ENCODE results near the gene MRPS30.
"Not testable (repeated sequence)": the region's sequence is repeated elsewhere in the genome, so short reads cannot be mapped to it uniquely, and the experiment has no call there.

The MRPS30 gene

DNA sequence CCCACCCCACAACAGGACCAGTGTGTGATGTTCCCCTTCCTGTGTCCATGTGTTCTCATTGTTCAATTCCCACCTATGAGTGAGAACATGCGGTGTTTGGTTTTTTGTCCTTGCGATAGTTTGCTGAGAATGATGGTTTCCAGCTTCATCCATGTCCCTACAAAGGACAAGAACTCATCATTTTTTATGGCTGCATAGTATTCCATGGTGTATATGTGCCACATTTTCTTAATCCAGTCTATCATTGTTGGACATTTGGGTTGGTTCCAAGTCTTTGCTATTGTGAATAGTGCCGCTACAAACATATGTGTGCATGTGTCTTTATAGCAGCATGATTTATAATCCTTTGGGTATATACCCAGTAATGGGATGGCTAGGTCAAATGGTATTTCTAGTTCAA lies 15.9 kb downstream of the MRPS30 start:
- not testable (repeated sequence) for DNase-seq

DNA sequence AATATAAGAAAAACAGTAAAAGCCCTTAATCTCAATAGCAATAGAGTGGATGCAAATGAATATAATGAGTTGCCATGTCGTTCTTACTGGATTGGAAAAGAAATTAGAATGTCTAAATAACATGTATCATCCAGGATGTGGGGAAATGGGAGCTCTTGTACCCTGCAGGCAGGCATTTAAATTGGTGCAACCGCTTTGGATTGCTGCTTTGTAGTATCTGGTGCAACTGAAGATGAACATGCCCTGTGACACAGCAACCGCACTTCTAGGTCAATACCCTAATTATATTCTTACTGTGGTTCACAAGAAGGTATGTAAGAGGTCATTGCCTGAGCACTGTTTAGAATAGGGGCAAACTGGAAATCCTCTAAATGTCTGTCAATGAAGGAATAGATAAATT lies 18.9 kb downstream of the MRPS30 start:
- DNase-seq: no peak

DNA sequence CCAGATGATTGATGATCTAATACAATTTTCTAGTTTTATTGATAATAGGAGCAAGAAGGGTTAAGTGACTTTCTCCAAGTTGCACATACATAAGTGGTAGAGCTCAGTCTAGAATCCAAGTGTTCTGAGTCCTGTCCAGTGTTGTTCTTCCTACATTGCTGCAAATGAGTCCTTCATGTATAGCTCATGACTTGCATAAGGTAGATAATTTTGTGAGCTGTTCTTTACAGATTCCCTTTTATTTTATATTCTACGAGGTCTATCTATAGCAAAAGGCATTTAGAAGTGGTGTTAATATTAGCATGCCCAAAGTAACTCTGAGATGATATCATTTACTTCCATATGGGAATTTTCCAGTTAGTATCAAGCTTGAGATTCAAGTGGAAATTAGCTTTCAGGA lies 20.0 kb downstream of the MRPS30 start:
- DNase-seq: no peak

DNA sequence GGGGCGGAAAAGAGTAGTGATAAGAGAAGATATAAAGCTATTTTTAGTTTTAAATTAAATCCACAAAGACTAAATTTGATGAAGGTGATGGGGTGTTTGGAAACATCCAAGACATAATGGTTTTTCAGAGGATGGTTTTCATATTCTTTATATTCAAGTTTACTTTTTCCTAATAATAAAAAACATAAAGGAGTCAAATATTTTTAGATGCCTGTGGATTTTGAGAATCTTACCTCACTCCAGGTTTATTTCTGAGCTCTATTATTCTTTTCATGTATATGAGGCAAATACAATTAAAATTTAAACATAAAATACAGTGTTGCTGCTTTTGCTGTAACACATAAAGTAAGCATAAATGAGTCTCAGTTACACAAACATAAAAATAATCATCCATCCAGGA lies 22.2 kb downstream of the MRPS30 start:
- DNase-seq: no peak

DNA sequence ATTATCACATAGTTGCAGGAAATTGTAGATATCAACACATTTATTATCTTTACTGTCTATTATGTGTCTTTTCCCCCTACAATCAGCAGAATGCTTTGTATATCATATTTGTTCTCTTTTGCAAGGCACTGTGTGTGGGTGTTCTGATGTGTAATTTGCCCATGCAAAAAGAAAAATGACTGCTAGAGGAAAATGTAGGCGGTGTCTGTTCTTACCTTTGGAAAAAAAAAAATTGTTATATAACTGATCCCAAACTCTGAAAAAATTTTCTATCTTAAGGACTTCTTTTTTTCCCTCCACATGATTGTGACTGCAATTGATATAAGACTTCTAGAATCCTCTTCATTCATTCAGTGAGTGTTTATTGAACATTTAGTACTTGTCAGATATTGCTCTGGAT lies 24.5 kb downstream of the MRPS30 start:
- DNase-seq: no peak

DNA sequence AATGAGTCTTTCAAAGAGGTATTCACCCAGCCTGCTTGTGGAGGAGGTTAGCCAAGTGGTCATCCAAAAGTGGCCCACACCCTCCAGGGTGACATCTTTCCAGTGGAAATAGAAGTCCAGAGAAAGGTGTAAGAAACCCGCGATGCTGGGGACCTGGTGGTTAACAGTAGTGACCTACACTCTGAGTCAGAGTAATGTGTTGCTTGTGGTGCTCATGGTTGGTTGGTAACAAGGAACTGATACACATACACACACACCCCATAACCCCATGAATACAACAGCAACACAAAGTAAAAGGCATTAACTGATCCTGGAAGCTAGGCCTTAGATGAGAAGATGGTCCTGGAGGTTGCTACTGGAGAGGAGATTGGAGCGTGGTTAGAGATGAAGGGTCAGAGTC lies 26.9 kb downstream of the MRPS30 start:
- DNase-seq: no peak

DNA sequence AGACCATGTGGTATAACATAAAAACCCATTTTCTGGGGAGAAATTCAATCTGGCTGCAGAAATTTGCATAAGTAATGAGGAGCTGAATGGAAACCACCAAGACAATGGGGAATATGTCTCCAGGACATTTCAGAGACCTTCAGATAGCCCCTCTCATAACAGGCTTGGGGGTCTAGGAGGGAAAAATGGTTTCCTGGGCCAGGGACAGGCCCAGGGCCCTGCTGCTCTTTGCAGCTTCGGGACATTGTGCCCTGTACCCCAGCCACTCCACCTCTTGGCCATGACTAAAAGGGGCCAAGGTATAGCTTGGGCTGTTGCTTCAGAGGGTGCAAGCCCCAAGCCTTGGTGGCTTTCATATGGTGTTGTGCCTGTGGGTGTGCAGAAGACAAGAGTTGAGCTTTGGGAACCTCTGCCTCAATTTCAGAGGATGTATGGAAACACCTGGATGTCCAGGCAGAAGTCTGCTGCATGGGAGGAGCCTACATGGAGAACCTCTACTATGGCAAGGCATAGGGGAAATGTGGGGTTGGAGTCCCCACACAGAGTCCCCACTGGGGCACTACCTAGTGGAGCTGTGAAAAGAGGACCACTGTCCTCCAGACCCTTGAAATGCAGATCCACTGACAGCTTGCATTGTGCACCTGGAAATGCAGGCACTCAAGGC lies 30.4 kb downstream of the MRPS30 start:
- no peak for DNase-seq

DNA sequence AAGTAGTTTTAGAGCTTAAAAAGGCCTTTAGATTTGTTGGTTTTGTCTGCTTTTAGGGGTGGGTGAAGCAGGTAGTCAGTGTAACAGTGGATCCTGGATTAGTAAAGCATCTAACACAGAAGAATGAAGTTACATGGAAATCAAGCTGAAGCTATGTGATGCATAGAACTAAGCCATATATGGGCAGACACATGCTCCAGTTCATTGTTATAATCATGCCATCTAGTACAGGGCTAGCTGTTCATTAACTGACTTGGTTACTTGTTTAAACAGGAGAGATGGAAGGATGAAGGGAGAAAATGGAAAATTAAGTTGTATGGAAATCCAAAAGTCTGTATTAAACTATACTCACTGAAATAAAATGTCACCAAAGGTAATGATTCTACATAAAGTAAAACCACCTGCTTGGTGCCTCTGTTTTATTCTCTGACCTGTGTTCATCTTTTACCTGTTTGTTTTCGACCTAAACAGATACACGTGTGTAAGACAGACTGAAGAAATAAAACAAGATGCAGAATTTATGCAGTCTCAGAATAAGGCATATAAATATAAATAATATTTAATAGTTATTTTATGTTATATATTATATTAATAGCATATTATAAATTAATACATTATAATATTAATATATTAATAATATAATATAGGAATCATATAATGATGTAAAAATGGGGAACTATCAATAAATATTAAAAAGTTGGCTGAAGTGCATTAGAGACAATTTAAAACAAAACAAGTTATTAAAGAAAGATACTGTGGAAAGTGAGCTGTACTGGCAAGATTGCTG lies 33.9 kb downstream of the MRPS30 start:
- DNase-seq: no peak

DNA sequence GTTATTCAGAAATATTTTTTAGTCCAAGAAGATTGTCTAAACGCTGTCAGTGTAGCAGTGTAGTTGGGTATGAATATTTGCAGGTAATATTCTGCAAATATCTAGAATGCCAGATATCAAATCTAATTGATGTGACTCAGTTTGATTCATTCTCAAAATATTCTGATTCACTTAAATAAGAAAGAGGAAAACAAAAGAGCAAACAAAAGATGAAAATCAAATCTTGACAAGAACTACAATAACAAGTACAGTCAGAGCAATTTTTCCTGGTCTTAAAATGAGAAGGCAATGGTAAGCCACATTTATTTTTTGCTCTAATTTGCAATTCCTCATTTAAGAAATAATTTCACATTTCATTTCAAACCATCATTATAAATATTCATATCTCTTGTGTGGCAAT lies 36.0 kb downstream of the MRPS30 start:
- DNase-seq: no peak

DNA sequence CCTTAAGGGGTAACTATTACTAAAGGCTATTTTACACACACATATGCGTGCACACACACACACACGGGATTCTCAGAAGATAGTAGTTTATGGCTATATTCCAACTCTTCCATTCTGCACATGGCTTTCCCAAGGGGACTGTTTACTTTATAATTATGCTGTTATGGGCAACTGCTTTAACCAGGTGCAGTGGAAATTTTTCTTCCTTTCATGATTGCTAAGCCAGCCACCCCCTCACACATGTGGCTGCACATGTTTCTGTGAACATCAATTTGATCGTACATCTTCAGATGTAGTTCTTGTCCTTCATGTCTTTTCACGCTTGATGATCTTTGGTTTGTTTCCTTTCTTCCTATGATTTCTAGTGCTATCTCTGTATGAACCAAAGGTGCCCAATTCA lies 37.0 kb downstream of the MRPS30 start:
- DNase-seq: no peak

DNA sequence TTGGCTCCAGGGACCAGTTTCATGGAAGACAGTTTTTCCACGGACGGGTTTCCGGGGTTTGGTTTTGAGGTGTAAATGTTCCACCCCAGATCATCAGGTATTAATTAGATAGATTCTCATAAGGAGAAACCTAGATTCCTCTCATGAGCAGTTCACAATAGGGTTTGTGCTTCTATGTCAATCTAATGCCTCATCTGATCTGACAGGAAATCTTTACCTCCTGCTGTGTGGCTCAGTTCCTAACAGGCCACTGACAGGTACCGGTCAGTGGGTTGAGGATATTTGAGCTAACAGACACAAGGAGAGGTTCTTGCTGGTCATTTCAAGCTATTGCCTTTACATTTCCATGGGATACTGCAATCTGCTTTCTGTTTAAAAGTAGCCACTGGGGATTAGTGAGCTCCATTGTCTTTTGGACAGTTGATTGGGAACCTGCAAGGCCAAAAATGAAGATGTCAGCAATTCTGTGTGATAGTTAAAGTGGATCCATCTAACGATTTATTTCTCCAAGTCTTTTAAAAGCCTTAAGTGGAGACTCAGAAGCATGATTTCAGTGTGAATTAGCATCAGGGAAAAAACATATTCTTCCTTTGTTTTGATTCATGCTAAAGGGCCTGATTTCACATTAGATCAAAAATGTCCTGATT lies 38.6 kb downstream of the MRPS30 start:
- DNase-seq: no peak

DNA sequence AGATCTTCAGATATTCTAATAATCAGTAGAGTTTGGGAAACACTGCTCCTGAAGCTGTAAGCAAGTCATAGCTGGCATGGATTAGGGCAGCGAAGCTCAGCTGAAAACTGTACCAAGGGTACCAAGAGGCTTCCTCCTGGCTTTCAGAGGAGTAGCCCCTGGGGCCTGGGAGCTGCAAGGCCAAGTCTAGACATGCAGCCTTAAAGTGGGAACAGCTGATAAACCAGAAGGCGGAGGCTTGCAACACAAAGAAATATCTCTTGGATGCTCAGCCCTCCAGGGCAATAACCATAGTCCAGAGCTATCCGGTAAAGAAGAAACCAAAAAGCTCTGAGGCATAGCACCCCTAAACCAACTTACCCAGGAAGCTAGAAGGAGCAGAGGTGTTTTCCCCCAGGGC lies 51.5 kb downstream of the MRPS30 start:
- no peak for DNase-seq

DNA sequence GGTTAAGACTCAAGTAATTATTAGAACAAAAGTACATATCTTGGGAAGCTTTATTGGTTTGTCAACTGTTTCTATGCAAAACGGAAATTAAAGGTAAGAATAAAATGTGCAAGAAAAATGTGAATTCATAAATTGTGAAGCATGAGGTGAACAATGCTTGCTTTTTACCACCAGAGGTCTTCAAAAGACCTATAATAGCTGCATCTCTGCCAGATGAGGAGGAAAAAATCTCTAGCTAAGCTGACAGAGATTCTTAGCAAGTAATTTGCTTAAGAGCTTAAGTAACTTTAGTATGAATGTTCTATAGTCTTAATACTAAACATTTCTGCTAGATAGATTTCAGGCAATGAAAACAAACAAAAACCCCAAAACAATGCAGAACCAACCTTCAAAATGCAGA lies 54.1 kb downstream of the MRPS30 start:
- DNase-seq: no peak

Measured in activated CD4-positive, CD25-positive, alpha-beta regulatory T cell treated with anti-CD3 and anti-CD28 coated beads, Interleukin-2, amount 50 U/mL, for 72 hours (primary cell).